Activated B cell treated with CpG ODN at 0.5 μM for 24 hours (primary cell): ENCODE results near the gene ZNF142. TPM values are rescaled to one million over a fixed set of nuclear protein-coding genes. Genes with fewer than 3 reads are reported as not detected.

ENCODE experiments used
- ATAC-seq: fragments of 200-7000 bp; cut with Tn5 transposase; one replicate; pipeline ENCODE4 v1.10.0; 2021; ENCODE audit warnings: low read depth, mild to moderate bottlenecking, moderate library complexity
- CTCF ChIA-PET: fragments of 350-600 bp; sonication (Branson Sonifier 250); formaldehyde crosslinking; loops from one replicate; lab custom pipeline; 2021; ENCODE audit warnings: antibody characterized with exemption; lab: Charles Lee
- POLR2A ChIA-PET: fragments of 350-600 bp; sonication (Branson Sonifier 250); formaldehyde crosslinking; loops from one replicate; lab custom pipeline; 2021; ENCODE audit warnings: antibody characterized with exemption; lab: Charles Lee
- DNase-seq: peaks from one replicate; pipeline ENCODE4 v3.0.0; 2022
- H3K27ac Mint-ChIP-seq: one replicate; pipeline ENCODE4 v1.8.0; 2020; ENCODE audit warnings: mixed read lengths
- H3K27me3 Mint-ChIP-seq: one replicate; pipeline ENCODE4 v1.8.0; 2021; ENCODE audit warnings: mixed read lengths
- H3K36me3 Mint-ChIP-seq: one replicate; pipeline ENCODE4 v1.8.0; 2021; ENCODE audit warnings: low read depth, mixed read lengths
- H3K4me1 Mint-ChIP-seq: one replicate; pipeline ENCODE4 v1.8.0; 2021; ENCODE audit warnings: mixed read lengths
- H3K4me3 Mint-ChIP-seq: one replicate; pipeline ENCODE4 v1.8.0; 2020; ENCODE audit warnings: mild to moderate bottlenecking, mixed read lengths
- H3K9me3 Mint-ChIP-seq: one replicate; pipeline ENCODE4 v1.8.0; 2020; ENCODE audit warnings: mixed read lengths
- CTCF ChIP-seq: fragments of 200-600 bp; IDR thresholded peaks from one replicate; pipeline ENCODE4 v1.8.0; 2022; ENCODE audit warnings: antibody characterized with exemption, mild to moderate bottlenecking
- intact Hi-C: fragments of 100-400 bp; cut with micrococcal nuclease; formaldehyde crosslinking; loops from one replicate; pipeline ENCODE4 v1.15.1; 2024
- total RNA-seq: library from RNA; stranded (reverse); gene quantifications from 2 replicates; pipeline ENCODE4 v1.2.3, GENCODE V29; 2022

Gene ZNF142
- total RNA-seq, 1 donor from 2014 or later, result 63.6 TPM

GRCh38 chr2:218605432-218605831 is 54.0 kb downstream of the ZNF142 start:
- Mint-ChIP-seq H3K4me1 (peaks cover under 1% of the 10 kb centered on the region), H3K36me3 (no peaks in the 10 kb centered on the region), H3K27me3 (peaks cover 11% of the 10 kb centered on the region), H3K9me3 (no peaks in the 10 kb centered on the region), H3K27ac (no peak overlapping the region), H3K4me3 (no peak overlapping the region)
- TF ChIP-seq CTCF, result no peak
- ChIA-PET CTCF (no interaction called here), POLR2A (no interaction called here)
- ATAC-seq (no peak), DNase-seq (no peak)
- intact Hi-C loops, result no loop called here

Other genes with a start within 250 kb of the ZNF142 start
- 0.07 TPM in 1 of 2 replicates, not detected in the other for gene VIL1, start 240.5 kb downstream of the ZNF142 start, total RNA-seq
- gene USP37, start 91.3 kb downstream of the ZNF142 start, total RNA-seq, result 14.3 and 23.1 TPM in 2 replicates
- 60.5 and 74.4 TPM in 2 replicates for gene CNOT9, start 90.8 kb downstream of the ZNF142 start, total RNA-seq
- gene PLCD4, start 51.7 kb downstream of the ZNF142 start, total RNA-seq, result 0.64 and 1.0 TPM in 2 replicates
- gene BCS1L, start 60 bp upstream of the ZNF142 start, total RNA-seq, result 66.9 and 75.1 TPM in 2 replicates
- 29.7 and 35.1 TPM in 2 replicates for gene RNF25, start 12.4 kb upstream of the ZNF142 start, total RNA-seq
- gene STK36, start 12.5 kb upstream of the ZNF142 start, total RNA-seq, result 24.2 and 29.2 TPM in 2 replicates
- 36.0 and 37.2 TPM in 2 replicates for gene TTLL4, start 51.2 kb upstream of the ZNF142 start, total RNA-seq
- gene CYP27A1, start 122.5 kb upstream of the ZNF142 start, total RNA-seq, result 0.49 and 0.55 TPM in 2 replicates
- gene PRKAG3, start 172.2 kb upstream of the ZNF142 start, total RNA-seq, result not detected in 2 replicates
- gene WNT6, start 200.2 kb upstream of the ZNF142 start, total RNA-seq, result 0.83 and 0.89 TPM in 2 replicates
- gene WNT10A, start 221.2 kb upstream of the ZNF142 start, total RNA-seq, result 26.9 and 31.8 TPM in 2 replicates